Right renal pelvis (tissue), 4 donors: ENCODE measurements around the gene ZRANB1. TPM values are rescaled to one million over a fixed set of nuclear protein-coding genes. Genes with fewer than 3 reads are reported as not detected.

Source experiments
- DNase-seq, 4 donors: peaks; one replicate each; pipeline ENCODE4 v3.0.0-alpha.2; 2013; ENCODE audit warnings: low read depth in 4 of 4, low spot score in 3 of 4, missing footprints in 1 of 4
- polyA plus RNA-seq, 4 donors: library from polyadenylated mRNA; unstranded; fragments of 120-200 nt; gene quantifications; one replicate each; pipeline ENCODE4 v1.2.1, GENCODE V29; 2013; ENCODE audit not compliant: insufficient read length in 4 of 4

The ZRANB1 gene
- polyA plus RNA-seq, 4 donors: 23.0 to 31.5 (median 27.9) TPM

GRCh38 chr10:125015356-125015944 lies 73.5 kb downstream of the ZRANB1 start:
- DNase-seq: no peak

- DNase-seq: no peak
These were observed 74.2 kb downstream of the ZRANB1 start for GRCh38 chr10:125016123-125016522.

- no peak for DNase-seq
These were observed 74.8 kb downstream of the ZRANB1 start for GRCh38 chr10:125016611-125017202.

GRCh38 chr10:125017547-125018298 lies 75.8 kb downstream of the ZRANB1 start:
- no peak for DNase-seq

GRCh38 chr10:125018576-125019143 lies 76.7 kb downstream of the ZRANB1 start:
- DNase-seq: no peak

- no peak for DNase-seq
These were observed 78.5 kb downstream of the ZRANB1 start for GRCh38 chr10:125020386-125020785.

GRCh38 chr10:125020871-125021270 lies 78.9 kb downstream of the ZRANB1 start:
- no peak for DNase-seq

- DNase-seq: no peak
These were observed 79.9 kb downstream of the ZRANB1 start for GRCh38 chr10:125021686-125022344.

- DNase-seq: no peak
These were observed 80.7 kb downstream of the ZRANB1 start for GRCh38 chr10:125022671-125023070.

GRCh38 chr10:125023255-125023654 lies 81.3 kb downstream of the ZRANB1 start:
- DNase-seq: no peak

GRCh38 chr10:125023862-125024496 lies 82.1 kb downstream of the ZRANB1 start:
- DNase-seq: no peak

GRCh38 chr10:125024497-125025234 lies 82.7 kb downstream of the ZRANB1 start:
- DNase-seq: no peak

GRCh38 chr10:125025341-125025740 lies 83.4 kb downstream of the ZRANB1 start:
- DNase-seq: no peak

- DNase-seq: no peak
These were observed 84.4 kb downstream of the ZRANB1 start for GRCh38 chr10:125026036-125026931.

- no peak for DNase-seq
These were observed 85.2 kb downstream of the ZRANB1 start for GRCh38 chr10:125026974-125027735.

GRCh38 chr10:125027871-125028869 lies 86.2 kb downstream of the ZRANB1 start:
- DNase-seq: no peak
